Ramos (cell line): ENCODE results near the gene MRPL40.

ENCODE experiments used
- in situ Hi-C: fragments of 300-500 bp; cut with MboI; formaldehyde crosslinking; loops from one replicate; pipeline ENCODE4 v1.14.3; 2022; ENCODE audit warnings: low sequenced_read_pairs; ENCODE audit not compliant: unreplicated experiment

MRPL40 gene

GRCh38 chr22:19406281-19406811, 26.0 kb upstream of the MRPL40 start:
- in situ Hi-C loops, result no loop called here

GRCh38 chr22:19406846-19407245, 25.5 kb upstream of the MRPL40 start:
- in situ Hi-C loops, result no loop called here

GRCh38 chr22:19407649-19408606, 24.4 kb upstream of the MRPL40 start:
- in situ Hi-C loops, result no loop called here

GRCh38 chr22:19410941-19411689, 21.2 kb upstream of the MRPL40 start:
- in situ Hi-C loops, result no loop called here

- in situ Hi-C loops, result no loop called here
These were observed 20.7 kb upstream of the MRPL40 start for GRCh38 chr22:19411690-19412045.

- in situ Hi-C loops, result no loop called here
These were observed 19.9 kb upstream of the MRPL40 start for GRCh38 chr22:19412478-19412877.

GRCh38 chr22:19412923-19413322, 19.4 kb upstream of the MRPL40 start:
- in situ Hi-C loops, result no loop called here

- in situ Hi-C loops, result no loop called here
These were observed 13.3 kb upstream of the MRPL40 start for GRCh38 chr22:19419086-19419463.

GRCh38 chr22:19419464-19420178, 12.7 kb upstream of the MRPL40 start:
- in situ Hi-C loops, result no loop called here

GRCh38 chr22:19420321-19420720, 12.0 kb upstream of the MRPL40 start:
- in situ Hi-C loops, result no loop called here

GRCh38 chr22:19422440-19423301, 9.7 kb upstream of the MRPL40 start:
- in situ Hi-C loops, result no loop called here

GRCh38 chr22:19424186-19424500, 8.2 kb upstream of the MRPL40 start:
- in situ Hi-C loops, result no loop called here

- in situ Hi-C loops, result no loop called here
These were observed 2.1 kb upstream of the MRPL40 start for GRCh38 chr22:19429950-19430889.

- in situ Hi-C loops, result no loop called here
These were observed 1.3 kb upstream of the MRPL40 start for GRCh38 chr22:19430890-19431541.

GRCh38 chr22:19431649-19432132, 654 bp upstream of the MRPL40 start, which contains the start of gene HIRA:
HIRA (minus strand) TSS chr22:19431733; CDS start chr22:19431476, 257 bp downstream.
- in situ Hi-C loops, result no loop called here

- in situ Hi-C loops, result no loop called here
These were observed 2.1 kb downstream of the MRPL40 start for GRCh38 chr22:19434401-19434800.

- in situ Hi-C loops, result no loop called here
These were observed 2.7 kb downstream of the MRPL40 start for GRCh38 chr22:19434829-19435580.
